DOHH2 (cell line): ENCODE measurements around the gene ZSCAN2.

Experiments used
- EZH2phosphoT487 ChIP-seq: fragments of 200-600 bp; sonication (generic); IDR thresholded peaks from 2 replicates; pipeline ENCODE4 v1.6.1; 2017; ENCODE audit warnings: borderline replicate concordance, mild to moderate bottlenecking, antibody characterized with exemption, low read length, moderate library complexity, mixed read lengths
- TF ChIP-seq, protein P1 (sequence below): fragments of 200-600 bp; sonication (generic); IDR thresholded peaks from one replicate; pipeline ENCODE4 v1.5.1; 2014; ENCODE audit warnings: antibody characterized with exemption, mild to moderate bottlenecking, low read depth, low read length; ENCODE audit not compliant: poor library complexity, severe bottlenecking

DNA sequence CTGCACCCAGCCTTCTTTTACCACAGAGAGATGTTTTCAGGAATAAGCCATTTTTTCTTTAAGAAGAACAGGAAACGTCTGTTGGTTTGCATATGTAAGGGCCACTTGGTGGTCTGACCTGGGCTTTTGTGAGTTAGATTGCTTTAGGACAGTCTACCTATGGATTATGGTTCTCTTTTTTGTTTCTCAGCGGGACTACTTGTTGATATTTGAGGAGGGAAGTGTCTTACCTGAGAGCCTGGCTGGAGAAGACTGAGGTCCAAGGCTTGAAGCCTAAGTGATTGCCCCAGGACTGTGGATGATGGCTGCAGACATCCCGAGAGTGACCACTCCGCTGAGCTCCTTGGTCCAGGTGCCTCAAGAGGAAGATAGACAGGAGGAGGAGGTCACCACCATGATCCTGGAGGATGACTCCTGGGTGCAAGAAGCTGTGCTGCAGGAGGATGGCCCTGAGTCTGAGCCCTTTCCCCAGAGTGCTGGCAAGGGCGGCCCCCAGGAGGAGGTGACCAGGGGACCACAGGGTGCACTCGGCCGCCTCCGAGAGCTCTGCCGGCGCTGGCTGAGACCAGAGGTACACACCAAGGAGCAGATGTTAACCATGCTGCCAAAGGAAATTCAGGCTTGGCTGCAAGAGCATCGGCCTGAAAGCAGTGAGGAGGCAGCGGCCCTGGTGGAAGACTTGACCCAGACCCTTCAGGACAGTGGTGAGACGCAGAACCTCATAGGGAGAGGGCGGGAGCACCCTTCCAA, 3.0 kb downstream of the ZSCAN2 start:
- TF ChIP-seq, protein P1, sequence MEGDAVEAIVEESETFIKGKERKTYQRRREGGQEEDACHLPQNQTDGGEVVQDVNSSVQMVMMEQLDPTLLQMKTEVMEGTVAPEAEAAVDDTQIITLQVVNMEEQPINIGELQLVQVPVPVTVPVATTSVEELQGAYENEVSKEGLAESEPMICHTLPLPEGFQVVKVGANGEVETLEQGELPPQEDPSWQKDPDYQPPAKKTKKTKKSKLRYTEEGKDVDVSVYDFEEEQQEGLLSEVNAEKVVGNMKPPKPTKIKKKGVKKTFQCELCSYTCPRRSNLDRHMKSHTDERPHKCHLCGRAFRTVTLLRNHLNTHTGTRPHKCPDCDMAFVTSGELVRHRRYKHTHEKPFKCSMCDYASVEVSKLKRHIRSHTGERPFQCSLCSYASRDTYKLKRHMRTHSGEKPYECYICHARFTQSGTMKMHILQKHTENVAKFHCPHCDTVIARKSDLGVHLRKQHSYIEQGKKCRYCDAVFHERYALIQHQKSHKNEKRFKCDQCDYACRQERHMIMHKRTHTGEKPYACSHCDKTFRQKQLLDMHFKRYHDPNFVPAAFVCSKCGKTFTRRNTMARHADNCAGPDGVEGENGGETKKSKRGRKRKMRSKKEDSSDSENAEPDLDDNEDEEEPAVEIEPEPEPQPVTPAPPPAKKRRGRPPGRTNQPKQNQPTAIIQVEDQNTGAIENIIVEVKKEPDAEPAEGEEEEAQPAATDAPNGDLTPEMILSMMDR = no peak
- TF ChIP-seq EZH2phosphoT487 = no peak
